Peyer's patch (tissue), 4 donors: Measurements from ENCODE around the gene RNF111.

Experiments
- CTCF ChIP-seq, 6 experiments: fragments of 450-650 bp in 4 of 6; fragments of 200-600 bp in 2 of 6; sonication (generic) in 1 of 6; IDR thresholded peaks; one replicate each; pipeline ENCODE4 v1.5.1; 2017 to 2019; ENCODE audit warnings: antibody characterized with exemption in 6 of 6, mild to moderate bottlenecking in 3 of 6, moderate library complexity in 1 of 6
- POLR2A ChIP-seq, 2 donors: fragments of 450-650 bp; IDR thresholded peaks; one replicate each; pipeline ENCODE4 v1.5.1; 2017; ENCODE audit warnings: antibody characterized with exemption in 2 of 2, mild to moderate bottlenecking in 2 of 2, moderate library complexity in 2 of 2

- peak; percentile 82 to 86 for TF ChIP-seq POLR2A (IDR thresholded peaks at IDR 0.05)
- TF ChIP-seq CTCF (IDR thresholded peaks at IDR 0.05), result no peak
These were observed at the start of gene RNF111 for GRCh38 chr15:58987491-58988005.
